GM12875 (cell line): ENCODE data around the gene OTOP2.
"Not testable (repeated sequence)": the region's sequence is repeated elsewhere in the genome, so short reads cannot be mapped to it uniquely, and the experiment has no call there.

Experiments used
- H3K4me3 ChIP-seq: one replicate; pipeline ENCODE4 v1.5.1; 2011; ENCODE audit warnings: low read depth, low read length, control low read depth
- CTCF ChIP-seq: IDR thresholded peaks from 2 replicates; pipeline ENCODE4 v1.5.1; 2011; ENCODE audit warnings: low read depth, mild to moderate bottlenecking, control low read depth, inconsistent platforms, low read length, moderate library complexity, borderline replicate concordance; ENCODE audit not compliant: insufficient read depth

OTOP2 gene

GRCh38 chr17:74978240-74978639 lies 54.2 kb downstream of the OTOP2 start:
- no peak for TF ChIP-seq CTCF
- H3K4me3 ChIP-seq = no peak overlapping the region

DNA sequence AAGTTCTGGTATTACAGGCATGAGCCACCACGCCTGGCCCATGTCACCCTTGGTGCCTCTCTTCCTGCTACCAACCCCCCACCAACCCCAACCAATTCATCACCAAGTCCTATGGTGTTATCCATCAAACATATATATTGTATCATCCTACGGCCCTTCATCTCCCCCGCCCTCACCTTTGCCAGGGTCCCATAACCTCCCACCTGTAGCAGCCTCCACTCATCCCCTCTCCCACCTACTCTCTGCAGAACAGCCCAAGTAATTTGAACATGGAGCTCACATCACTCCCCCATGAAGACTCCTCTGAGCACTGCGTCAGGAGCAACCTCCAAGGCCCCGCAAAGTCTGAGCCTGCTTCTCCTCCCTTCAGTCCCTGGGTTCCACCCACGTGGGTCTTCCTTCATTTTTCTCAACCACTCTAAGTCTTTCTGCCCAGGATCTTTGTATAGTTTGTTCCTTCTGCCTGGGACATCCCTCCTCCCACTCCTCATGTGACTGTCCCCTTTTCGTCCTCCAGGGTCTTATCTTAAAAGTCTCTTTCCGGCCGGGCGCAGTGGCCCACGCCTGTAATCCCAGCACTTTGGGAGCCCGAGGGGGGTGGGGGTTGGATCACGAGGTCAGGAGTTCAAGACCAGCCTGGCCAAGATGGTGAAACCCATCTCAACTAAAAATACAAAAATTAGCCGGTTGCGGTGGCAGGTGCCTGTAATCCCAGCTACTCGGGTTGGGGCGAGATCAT lies 55.5 kb downstream of the OTOP2 start:
- TF ChIP-seq CTCF = no peak

DNA sequence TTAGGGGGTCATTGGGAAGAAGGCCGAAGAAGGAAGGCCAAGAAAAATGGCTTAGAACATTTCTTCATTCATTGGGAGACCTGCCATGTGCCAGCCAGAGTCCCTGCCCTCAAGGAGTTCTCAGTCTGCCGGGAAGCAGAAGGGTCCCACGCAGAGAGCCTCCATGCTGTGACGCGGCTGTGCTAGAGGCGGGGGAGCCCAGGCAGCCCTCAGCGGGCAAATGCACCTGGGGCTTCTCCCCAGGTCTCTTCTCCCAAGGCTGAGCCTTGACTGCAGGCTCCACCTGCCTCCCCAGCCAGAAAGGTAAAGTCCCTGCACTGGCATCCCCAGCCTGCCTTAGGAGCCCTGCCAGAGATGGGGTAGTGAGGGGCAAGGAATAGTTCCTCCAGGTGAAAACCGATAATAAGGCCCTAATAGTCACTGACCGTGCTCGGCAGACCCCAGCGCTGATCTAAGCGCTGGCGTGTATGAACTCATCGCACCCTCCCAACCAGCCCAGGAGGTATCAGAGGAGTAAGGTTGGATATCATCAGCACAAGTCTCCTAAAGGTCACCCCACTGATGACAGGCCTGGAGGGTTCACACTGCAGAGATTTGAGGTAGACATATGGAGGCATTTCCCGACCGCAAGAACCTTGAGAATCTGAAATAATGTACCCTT lies 57.4 kb downstream of the OTOP2 start:
- H3K4me3 ChIP-seq = peak overlapping the region; percentile 31
- no peak for TF ChIP-seq CTCF

More for the DNA sequence above, 55.5 kb downstream of the OTOP2 start:
- H3K4me3 ChIP-seq = no peak overlapping the region

DNA sequence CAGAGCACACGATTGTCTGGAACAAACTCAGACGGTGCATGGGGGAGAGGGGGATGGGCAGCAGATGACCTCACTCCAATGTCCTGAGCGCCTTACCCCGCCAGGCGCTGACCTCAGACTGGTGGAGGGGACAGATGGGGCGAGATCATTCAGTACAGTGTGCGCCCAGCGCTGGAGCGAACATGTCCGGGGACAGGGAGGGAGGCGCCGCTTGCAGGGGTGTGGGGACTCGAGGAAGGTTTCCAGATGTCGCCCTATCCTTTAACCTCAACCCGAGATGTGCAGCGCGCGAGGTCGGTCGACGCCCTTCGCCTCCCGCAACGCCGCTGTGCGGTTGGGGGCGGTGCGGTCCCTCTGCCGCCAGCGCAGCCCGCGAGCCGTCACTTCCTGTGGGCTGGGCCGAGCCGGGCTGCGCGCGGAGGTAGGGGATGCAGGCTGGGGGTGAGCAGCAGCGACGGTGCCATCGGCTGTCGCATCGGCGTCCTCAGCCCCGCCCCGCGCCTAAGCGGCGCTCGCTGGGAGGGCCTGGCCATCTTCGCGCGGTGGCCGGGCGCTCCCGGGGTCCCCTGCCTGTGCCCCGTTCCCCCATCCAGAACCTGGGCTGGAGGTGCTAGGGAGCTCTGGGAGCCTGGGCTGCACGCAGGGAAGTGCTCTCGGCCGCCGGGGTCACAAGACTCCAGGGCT lies 58.0 kb downstream of the OTOP2 start:
- peak overlapping the region; percentile 31 for H3K4me3 ChIP-seq
- 0 out of 2 replicates have a peak, but pooled peaks have one; percentile 5 for TF ChIP-seq CTCF

- H3K4me3 ChIP-seq = not testable (repeated sequence)
These were observed 58.7 kb downstream of the OTOP2 start for GRCh38 chr17:74982663-74983313.
